Smooth muscle cell (in vitro differentiated cells): ENCODE data around the gene BCAN. TPM values are rescaled to one million over a fixed set of nuclear protein-coding genes. Genes with fewer than 3 reads are reported as not detected.

ENCODE experiments used
- DNase-seq: peaks from one replicate; lab custom pipeline; 2025; ENCODE audit not compliant: unreplicated experiment; lab: John Stamatoyannopoulos, UW
- H2AFZ ChIP-seq: fragments of 200-600 bp; sonication (generic); 2 replicates; pipeline ENCODE4 v1.6.0; 2016; ENCODE audit warnings: antibody characterized with exemption, low read depth, mild to moderate bottlenecking
- H3F3A ChIP-seq: fragments of 200-600 bp; sonication (generic); 2 replicates; pipeline ENCODE4 v1.6.0; 2017; ENCODE audit warnings: antibody characterized with exemption, low read depth
- H3K27ac ChIP-seq: fragments of 200-600 bp; sonication (generic); 2 replicates; pipeline ENCODE4 v1.5.1; 2016; ENCODE audit warnings: low read depth, mild to moderate bottlenecking
- H3K27me3 ChIP-seq: fragments of 200-600 bp; sonication (generic); 2 replicates; pipeline ENCODE4 v1.6.1; 2016; ENCODE audit warnings: low read depth, mild to moderate bottlenecking
- H3K36me3 ChIP-seq: fragments of 200-600 bp; sonication (generic); 2 replicates; pipeline ENCODE4 v1.5.1; 2016; ENCODE audit warnings: low read depth
- H3K4me1 ChIP-seq: fragments of 200-600 bp; sonication (generic); 2 replicates; pipeline ENCODE4 v1.5.1; 2016; ENCODE audit warnings: low read depth
- H3K4me2 ChIP-seq: fragments of 200-600 bp; sonication (generic); 2 replicates; pipeline ENCODE4 v1.6.0; 2016; ENCODE audit warnings: mild to moderate bottlenecking
- H3K4me3 ChIP-seq: fragments of 200-600 bp; sonication (generic); 2 replicates; pipeline ENCODE4 v1.5.1; 2016; ENCODE audit warnings: mild to moderate bottlenecking
- H3K79me2 ChIP-seq: fragments of 200-600 bp; sonication (generic); 2 replicates; pipeline ENCODE4 v1.6.0; 2016; ENCODE audit warnings: low read depth, mild to moderate bottlenecking
- H3K9ac ChIP-seq: fragments of 200-600 bp; sonication (generic); 2 replicates; pipeline ENCODE4 v1.6.0; 2016; ENCODE audit warnings: low read depth
- H3K9me3 ChIP-seq: fragments of 200-600 bp; sonication (generic); replicated peaks from 2 replicates; pipeline ENCODE4 v1.5.1; 2016; ENCODE audit warnings: low read depth
- H4K20me1 ChIP-seq: fragments of 200-600 bp; sonication (generic); 2 replicates; pipeline ENCODE4 v1.6.0; 2016; ENCODE audit warnings: low read depth
- CTCF ChIP-seq: fragments of 200-600 bp; sonication (generic); IDR thresholded peaks from 2 replicates; pipeline ENCODE4 v1.5.1; 2017; ENCODE audit warnings: borderline replicate concordance, mild to moderate bottlenecking, antibody characterized with exemption; ENCODE audit not compliant: insufficient read depth, poor library complexity, severe bottlenecking
- WGBS: methylation state at CpG from one replicate; pipeline ENCODE4 v1.1.7; 2016; ENCODE audit warnings: low lambda C conversion rate; 5-methylcytosine and 5-hydroxymethylcytosine counted together
- polyA plus RNA-seq: library from polyadenylated mRNA; unstranded; fragments of >200 nt; fragmentation: Nextera tagmentation; extraction: Ambion mirVana; gene quantifications from 2 replicates; pipeline ENCODE4 v1.2.1, GENCODE V29; 2016
- total RNA-seq: library from RNA; depleted of rRNA; stranded (reverse); fragments of >200 nt; gene quantifications from 2 replicates; pipeline ENCODE4 v1.2.3, GENCODE V29; 2014

BCAN gene
- total and polyA plus RNA-seq, 2 experiments from 2014 or later = 0.79 TPM; not detected in 1

GRCh38 chr1:156669794-156670193, 27.9 kb downstream of the BCAN start:
- no peak for DNase-seq
- Histone ChIP-seq H2AFZ (no peak overlapping the region), H3K27me3 (no peaks in the 10 kb centered on the region), H3K36me3 (no peaks in the 10 kb centered on the region), H3K27ac (no peak overlapping the region), H3K4me2 (no peak overlapping the region), H3K9me3 (no peaks in the 10 kb centered on the region), H4K20me1 (peaks cover 17% of the 10 kb centered on the region), H3K4me1 (peaks cover 54% of the 10 kb centered on the region), H3K4me3 (no peak overlapping the region), H3F3A (peaks cover 16% of the 10 kb centered on the region), H3K79me2 (peaks cover 17% of the 10 kb centered on the region), H3K9ac (no peak overlapping the region)
- 69% methylated on average over 5 of the region's 5 CpGs for WGBS
- TF ChIP-seq CTCF = no peak

GRCh38 chr1:156670359-156670758, 28.4 kb downstream of the BCAN start:
- peaks cover 23% of the 10 kb centered on the region for H3K79me2 ChIP-seq
- H3K4me1 ChIP-seq = peaks cover 54% of the 10 kb centered on the region
- no peaks in the 10 kb centered on the region for H3K9me3 ChIP-seq
- no peaks in the 10 kb centered on the region for H3K27me3 ChIP-seq
- no peak overlapping the region for H2AFZ ChIP-seq
- no peak overlapping the region for H3K4me2 ChIP-seq
- H3K4me3 ChIP-seq = no peak overlapping the region
- no peak for DNase-seq
- H3F3A ChIP-seq = peaks cover 15% of the 10 kb centered on the region
- WGBS = 100% methylated on average over 4 of the region's 6 CpGs
- H3K36me3 ChIP-seq = no peaks in the 10 kb centered on the region
- TF ChIP-seq CTCF = no peak
- H3K27ac ChIP-seq = no peak overlapping the region
- no peak overlapping the region for H3K9ac ChIP-seq
- peaks cover 23% of the 10 kb centered on the region for H4K20me1 ChIP-seq

GRCh38 chr1:156670791-156671190, 28.9 kb downstream of the BCAN start:
- H3K27ac ChIP-seq = no peak overlapping the region

More at GRCh38 chr1:156670791-156671190, 28.9 kb downstream of the BCAN start:
- Histone ChIP-seq H3K4me1 (peaks cover 55% of the 10 kb centered on the region), H3F3A (peaks cover 14% of the 10 kb centered on the region), H3K36me3 (no peaks in the 10 kb centered on the region), H3K79me2 (peaks cover 27% of the 10 kb centered on the region), H3K4me2 (no peak overlapping the region), H4K20me1 (peaks cover 27% of the 10 kb centered on the region), H3K9me3 (no peaks in the 10 kb centered on the region), H2AFZ (no peak overlapping the region), H3K27me3 (no peaks in the 10 kb centered on the region), H3K9ac (no peak overlapping the region), H3K4me3 (no peak overlapping the region)
- 86% methylated on average over 4 of the region's 4 CpGs for WGBS
- no peak for DNase-seq
- TF ChIP-seq CTCF = no peak
